ENCODE measurements around the gene SIRT4. TPM values are rescaled to one million over a fixed set of nuclear protein-coding genes. Genes with fewer than 3 reads are reported as not detected.

SIRT4 gene
- total and polyA plus RNA-seq, 2 of the 4 experiments (the other 2 are of a cell fraction), result 0.87 to 2.0 TPM

GRCh38 chr12:120324841-120325417 lies 22.8 kb downstream of the SIRT4 start (continued):
- TF ChIP-seq RAD21 (IDR thresholded peaks at IDR 0.05; ENCODE audit: low read length) (no peak), CTCF (conservative IDR thresholded peaks at IDR 0.05; ENCODE audit: low read depth, low read length) (no peak)

GRCh38 chr12:120327593-120327992 lies 25.5 kb downstream of the SIRT4 start, which contains the start of gene PLA2G1B:
Gene PLA2G1B, minus strand, starts transcription at chr12:120327779. Its CDS starts 26 bp downstream, at chr12:120327753.
- Histone ChIP-seq H3K9ac (ENCODE audit: low read depth, low read length) (no peak within 1 kb of the TSS), H3K79me1 (ENCODE audit: low read depth in 1 of 2, low read length in 2 of 2) (no peaks in the 10 kb centered on the region), H3K27me3 (ENCODE audit: control insufficient read depth, insufficient read depth, low read length) (peaks cover 14% of the 10 kb centered on the region; the same call in 1 of the 2 replicates), H2AK9ac (replicated peaks; ENCODE audit: low read depth, low read length, poor library complexity) (no peak within 1 kb of the TSS), H2AK5ac (ENCODE audit: low read depth, low read length) (no peak within 1 kb of the TSS), H3K36me3 (ENCODE audit: control insufficient read depth, insufficient read depth, low read length) (no peaks in the 10 kb centered on the region), H2BK20ac (ENCODE audit: low read depth, low read length) (no peak within 1 kb of the TSS), H3K23ac (ENCODE audit: low read depth, low read length) (no peak within 1 kb of the TSS), H3K27ac (ENCODE audit: insufficient read depth, low read length) (no peak within 1 kb of the TSS), H3K9me3 (ENCODE audit: control insufficient read depth, insufficient read depth, low read length) (no peaks in the 10 kb centered on the region), H2BK5ac (ENCODE audit: low read depth, low read length, poor library complexity, severe bottlenecking) (no peak within 1 kb of the TSS), H4K8ac (ENCODE audit: low read depth in 2 of 2, low read length in 2 of 2) (no peak within 1 kb of the TSS), H3K4me3 (ENCODE audit: insufficient read depth, low read depth, low read length) (no peak within 1 kb of the TSS), H3K56ac (ENCODE audit: extremely low read depth, insufficient read depth, low read length) (no peak within 1 kb of the TSS), H4K20me1 (ENCODE audit: insufficient read depth, low read length) (no peaks in the 10 kb centered on the region), H3K9me1 (ENCODE audit: insufficient read depth, low read length) (no peaks in the 10 kb centered on the region), H3K14ac (replicated peaks; ENCODE audit: low read depth, low read length) (no peak within 1 kb of the TSS), H3K18ac (ENCODE audit: low read depth, low read length) (no peak within 1 kb of the TSS), H2BK15ac (ENCODE audit: low read depth, low read length) (no peak within 1 kb of the TSS), H3K4me1 (ENCODE audit: control insufficient read depth, insufficient read depth, low read length) (no peaks in the 10 kb centered on the region), H3K4me2 (ENCODE audit: low read depth, low read length) (no peak within 1 kb of the TSS), H2AFZ (replicated peaks; ENCODE audit: low read length, poor library complexity) (no peak within 1 kb of the TSS), H3K4ac (ENCODE audit: low read depth, low read length) (no peak within 1 kb of the TSS), H4K5ac (ENCODE audit: low read depth, low read length) (no peak within 1 kb of the TSS), H4K91ac (ENCODE audit: insufficient read depth, low read depth, low read length) (no peak within 1 kb of the TSS), H2BK120ac (ENCODE audit: low read depth, low read length) (no peak within 1 kb of the TSS)
- in situ Hi-C loops (cut with MboI; ENCODE audit: low sequenced_read_pairs) (loop anchor here (25.0 kb wide), 1 partner anchor 110 kb away; the partner anchor contains the start of genes COX6A1, GATC and TRIAP1), dilution Hi-C loops (cut with HindIII; ENCODE audit: low sequenced_read_pairs, unreplicated experiment) (no loop called here), intact Hi-C loops (cut with micrococcal nuclease) (loop anchor here (5.0 kb wide), 2 partner anchors 385 to 435 kb away; partner anchors contain the start of gene UNC119B)
- POLR2A ChIA-PET (ENCODE audit: unreplicated experiment), result interaction anchor here (1.0 kb wide), 1 partner anchor 36 kb away, joined by 3 read pairs; the partner anchor contains the start of gene RNU4-2
- no peak for ATAC-seq (ENCODE audit: low read depth)
- TF ChIP-seq RFX5 (IDR thresholded peaks at IDR 0.05; ENCODE audit: low read depth, low read length) (no peak), RCOR1 (IDR thresholded peaks at IDR 0.05; ENCODE audit: insufficient replicate concordance, low read length) (no peak), CEBPB (IDR thresholded peaks at IDR 0.05; ENCODE audit: low read depth, low read length) (no peak), SMC3 (IDR thresholded peaks at IDR 0.05; ENCODE audit: low read depth, low read length) (no peak), MXI1 (IDR thresholded peaks at IDR 0.05; ENCODE audit: borderline replicate concordance, low read depth, low read length) (no peak), CTCF (conservative IDR thresholded peaks at IDR 0.05; ENCODE audit: low read depth, low read length) (no peak)
- no TSS peak for BruUV-seq (replicated peaks)
- CTCF ChIA-PET, result interaction anchor here (0.5 to 1.5 kb wide), 2 partner anchors 10 to 33 kb away, joined by 4 to 7 read pairs; no protein-coding TSS in a partner anchor
- WGBS, 2 experiments (ENCODE audit: extremely low coverage in 2 of 2, insufficient read length in 1 of 2), result 80% methylated on average over 1 of the region's 5 CpGs; no CpG with 5 or more reads in 1 of the 2 experiments
- DNase-seq, result no peak
